NCI-H82 treated with DMSO at 0.1 percent for 48 hours (cell line): ENCODE results near the gene LRRC8C.
A peak's percentile ranks its signal among the peaks of the same experiment; 100 is the strongest.

Experiments used
- DNase-seq: peaks from one replicate; lab custom pipeline; 2025; ENCODE audit not compliant: unreplicated experiment; lab: John Stamatoyannopoulos, UW

Gene LRRC8C

DNA sequence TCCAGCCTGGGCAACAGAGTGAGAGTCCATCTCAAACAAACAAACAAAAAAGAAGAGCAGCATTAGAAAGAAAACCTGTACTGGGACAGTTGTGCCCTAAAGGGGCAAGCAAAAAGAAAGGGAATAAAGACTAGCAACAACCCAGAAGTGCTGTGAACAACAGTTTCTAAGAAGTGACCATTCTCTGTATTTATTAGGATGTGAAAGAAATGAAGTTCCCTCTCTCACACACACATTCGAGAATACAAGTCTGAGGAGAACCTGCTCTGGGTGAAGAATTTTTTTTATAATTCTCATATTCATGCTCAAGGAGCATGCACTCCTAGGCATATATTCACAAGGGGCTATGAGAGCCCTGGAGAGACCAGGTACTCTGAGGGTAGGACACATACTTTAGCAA lies 128.4 kb downstream of the LRRC8C start:
- DNase-seq, result no peak

DNA sequence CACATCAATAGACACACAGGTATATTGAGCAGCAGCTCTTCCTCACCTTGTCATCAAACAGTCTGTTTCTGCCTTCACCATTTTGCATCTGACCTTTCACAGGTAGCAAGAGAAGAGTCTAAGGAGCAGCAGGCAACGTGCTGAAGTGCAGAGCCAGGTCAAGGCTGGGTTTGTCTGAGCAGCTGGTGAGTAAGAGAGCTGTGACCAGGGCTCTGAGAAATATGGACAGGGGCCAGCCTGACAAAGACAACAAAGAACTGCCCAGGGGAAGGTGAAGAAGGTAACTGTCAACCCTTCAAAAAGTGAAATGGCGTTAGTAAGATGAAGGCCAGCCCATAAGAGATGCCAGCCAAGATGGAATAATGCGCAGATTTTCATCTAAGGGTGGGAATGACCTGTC lies 129.0 kb downstream of the LRRC8C start:
- DNase-seq, result no peak

DNA sequence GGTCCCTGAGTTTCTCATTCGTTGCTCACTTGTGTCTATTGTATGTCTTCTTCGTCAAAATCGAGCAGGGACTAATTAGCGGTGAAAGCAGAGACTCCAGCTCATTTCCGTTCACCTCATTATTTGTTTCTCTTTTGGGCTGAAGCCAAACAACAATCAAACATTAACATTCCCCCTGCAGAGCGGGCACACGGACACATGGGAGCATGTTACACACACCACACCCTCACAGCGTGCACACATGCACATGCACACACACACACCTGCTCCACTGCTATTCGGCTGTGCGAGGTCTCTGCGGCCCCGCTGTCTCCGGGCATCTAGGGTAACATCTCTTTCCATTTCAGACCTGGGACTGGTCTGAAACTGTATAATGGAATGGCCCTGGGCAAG lies 129.5 kb downstream of the LRRC8C start:
- no peak for DNase-seq

DNA sequence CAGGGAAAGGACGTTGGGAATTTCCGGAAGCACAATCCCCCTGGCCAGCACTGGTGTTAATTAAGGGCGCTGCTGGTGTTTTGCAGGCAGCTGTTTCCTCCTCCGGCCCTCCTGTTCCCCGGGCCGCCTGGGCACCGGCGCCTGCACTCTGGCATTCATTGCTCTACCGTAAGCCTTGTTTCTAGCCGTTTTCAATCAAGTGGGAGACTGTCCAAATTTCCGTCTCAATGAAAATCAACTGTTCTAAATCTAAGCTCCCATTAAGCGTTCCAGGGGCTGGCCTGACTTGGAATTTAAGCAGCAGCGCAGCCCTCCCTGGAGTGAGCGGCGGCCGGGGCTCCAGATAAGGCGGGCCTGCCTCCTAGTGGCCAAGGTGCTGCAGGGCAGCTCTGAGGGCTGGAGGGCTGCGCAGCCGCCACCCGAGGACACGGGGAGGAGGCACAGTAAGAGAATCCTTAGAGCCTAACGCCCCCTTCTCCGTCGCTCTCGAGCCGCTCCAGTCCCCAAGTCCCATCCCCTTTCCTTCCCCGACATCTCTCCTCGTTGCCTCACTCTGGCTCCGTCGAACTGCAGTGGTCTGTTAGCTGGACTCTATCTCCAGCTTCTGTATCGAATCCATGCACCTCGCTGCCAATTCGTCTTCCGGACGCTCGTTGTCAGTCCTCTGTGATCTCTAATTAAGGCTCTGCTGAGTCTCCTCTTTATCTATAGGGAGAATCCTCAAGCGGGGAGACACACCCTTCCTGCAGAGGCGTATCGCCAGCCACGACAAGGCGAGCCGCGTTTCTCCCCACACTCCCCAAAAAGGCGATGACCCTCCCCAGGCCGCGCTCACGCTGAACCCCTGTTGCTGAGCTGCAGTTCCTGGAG lies 130.1 kb downstream of the LRRC8C start:
- DNase-seq, result peak; percentile 43

DNA sequence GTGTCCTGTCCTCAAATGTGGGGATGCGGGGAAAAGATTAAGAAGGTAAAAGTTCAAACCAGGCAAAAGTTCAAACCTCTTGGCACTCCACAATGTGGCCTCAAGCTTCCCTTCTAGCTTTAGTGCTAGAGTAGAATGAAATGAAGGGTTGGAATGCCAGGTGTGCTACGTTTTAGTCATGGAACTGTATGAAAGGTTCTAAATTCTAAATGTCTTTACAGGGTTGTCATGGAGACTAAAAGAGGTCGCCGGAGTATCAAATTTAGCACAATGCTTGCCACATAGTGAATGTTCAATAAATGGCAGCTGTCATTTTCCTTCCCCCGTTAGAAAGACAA lies 130.7 kb downstream of the LRRC8C start:
- DNase-seq, result no peak

DNA sequence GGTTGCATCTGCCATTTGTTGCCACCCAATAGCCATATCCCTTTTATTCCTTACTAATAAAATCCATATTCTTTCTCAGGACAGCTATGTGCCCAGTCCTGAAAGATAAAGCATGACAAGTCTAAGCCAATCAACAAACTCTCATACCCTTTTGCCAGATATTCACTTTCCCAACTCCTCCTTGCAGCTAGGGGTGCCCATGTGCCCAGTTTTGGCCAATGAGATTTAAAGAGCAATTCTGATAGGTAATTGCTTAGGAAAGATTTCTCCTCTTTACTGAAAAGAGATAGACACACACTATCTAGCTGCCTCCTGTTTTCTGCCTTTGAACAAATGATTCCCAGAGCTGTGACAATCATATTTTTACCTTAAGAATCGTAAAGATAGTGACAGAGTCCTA lies 132.9 kb downstream of the LRRC8C start:
- DNase-seq, result no peak

DNA sequence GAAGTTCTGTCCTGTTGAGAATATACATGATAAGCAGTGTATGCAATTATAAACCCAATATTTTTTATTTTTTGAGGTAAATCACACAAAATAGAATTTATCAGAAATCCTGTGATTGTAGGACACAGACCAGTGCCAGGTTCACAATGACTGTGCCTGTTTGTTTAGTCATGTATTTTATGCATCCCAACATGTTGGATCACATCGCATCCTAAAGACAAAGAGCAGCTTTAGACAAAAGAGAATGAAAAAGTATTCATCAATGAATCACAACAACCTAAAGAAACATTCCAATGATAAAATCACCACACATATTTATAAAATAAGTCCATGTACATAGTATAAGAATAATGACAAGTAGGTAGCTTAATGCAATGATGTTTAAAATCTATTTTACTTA lies 134.7 kb downstream of the LRRC8C start:
- DNase-seq, result no peak
